Measurements from ENCODE around the gene POR. TPM values are rescaled to one million over a fixed set of nuclear protein-coding genes. Genes with fewer than 3 reads are reported as not detected.
A peak's percentile ranks its signal among the peaks of the same experiment; 100 is the strongest.

The POR gene
- polyA plus RNA-seq, 4 donors = 80.5 to 461 (median 262) TPM

DNA sequence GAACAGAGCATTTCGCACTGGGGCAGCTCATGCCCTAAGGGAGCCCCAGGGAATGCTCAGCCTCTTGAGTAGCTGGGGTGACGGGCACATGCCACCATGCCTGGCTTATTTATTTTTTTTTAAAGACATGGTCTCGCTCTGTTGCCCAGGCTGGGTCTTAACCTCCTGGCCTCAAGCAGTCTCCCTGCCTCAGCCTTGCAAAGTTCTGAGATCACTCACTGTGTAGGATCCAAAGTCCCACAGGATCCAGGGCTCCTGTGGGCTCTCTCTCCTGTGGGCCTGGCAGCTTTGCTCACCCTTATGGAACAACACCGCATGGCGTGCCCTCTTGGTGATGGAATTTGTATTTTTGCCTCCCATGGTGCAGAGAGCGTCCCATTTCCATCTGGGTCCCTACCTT, 45.4 kb downstream of the POR start:
- H3K4me3 ChIP-seq (ENCODE audit: low read depth in 1 of 3, low read length in 3 of 3) = no peak overlapping the region
- 95 to 99% (median 98%) methylated on average over 6 of the region's 6 CpGs for WGBS, 3 donors
- H3K9me3 ChIP-seq (ENCODE audit: control insufficient read depth in 2 of 2, insufficient read depth in 1 of 2, low read depth in 1 of 2, low read length in 1 of 2) = peaks cover 0 to 5% of the 10 kb centered on the region in 2 donors
- no peak for FAIRE-seq
- no peak overlapping the region for H3K27ac ChIP-seq (ENCODE audit: low read depth in 1 of 3, low read length in 2 of 3)
- H3K27me3 ChIP-seq (ENCODE audit: control insufficient read depth in 3 of 3, insufficient read depth in 3 of 3, low read length in 3 of 3) = no peaks in the 10 kb centered on the region
- H3K4me1 ChIP-seq (ENCODE audit: control insufficient read depth in 3 of 3, insufficient read depth in 2 of 3, low read depth in 1 of 3, low read length in 2 of 3) = peaks cover 0 to 22% (median 10%) of the 10 kb centered on the region in 3 donors
- no peak for DNase-seq
- H3K36me3 ChIP-seq (ENCODE audit: control insufficient read depth in 3 of 3, insufficient read depth in 2 of 3, low read depth in 1 of 3, low read length in 3 of 3) = peaks cover 5 to 65% (median 19%) of the 10 kb centered on the region in 3 donors

GRCh38 chr7:75961218-75961617, 46.3 kb downstream of the POR start:
- Histone ChIP-seq H3K27ac (ENCODE audit: low read depth in 1 of 3, low read length in 2 of 3) (no peak overlapping the region), H3K4me1 (ENCODE audit: control insufficient read depth in 3 of 3, insufficient read depth in 2 of 3, low read depth in 1 of 3, low read length in 2 of 3) (peaks cover 3 to 21% (median 10%) of the 10 kb centered on the region in 3 donors), H3K9me3 (ENCODE audit: control insufficient read depth in 2 of 2, insufficient read depth in 1 of 2, low read depth in 1 of 2, low read length in 1 of 2) (peaks cover 0 to 3% of the 10 kb centered on the region in 2 donors), H3K36me3 (ENCODE audit: control insufficient read depth in 3 of 3, insufficient read depth in 2 of 3, low read depth in 1 of 3, low read length in 3 of 3) (peaks cover 5 to 66% (median 21%) of the 10 kb centered on the region in 3 donors), H3K27me3 (ENCODE audit: control insufficient read depth in 3 of 3, insufficient read depth in 3 of 3, low read length in 3 of 3) (no peaks in the 10 kb centered on the region), H3K4me3 (ENCODE audit: low read depth in 1 of 3, low read length in 3 of 3) (no peak overlapping the region)
- FAIRE-seq (no peak), DNase-seq (no peak)
- 95 to 96% (median 96%) methylated on average over 7 of the region's 7 CpGs for WGBS, 3 donors

- Histone ChIP-seq H3K27me3 (ENCODE audit: control insufficient read depth in 3 of 3, insufficient read depth in 3 of 3, low read length in 3 of 3) (no peaks in the 10 kb centered on the region), H3K36me3 (ENCODE audit: control insufficient read depth in 3 of 3, insufficient read depth in 2 of 3, low read depth in 1 of 3, low read length in 3 of 3) (peaks cover 2 to 69% (median 23%) of the 10 kb centered on the region in 3 donors), H3K9me3 (ENCODE audit: control insufficient read depth in 2 of 2, insufficient read depth in 1 of 2, low read depth in 1 of 2, low read length in 1 of 2) (no peaks in the 10 kb centered on the region), H3K4me1 (ENCODE audit: control insufficient read depth in 3 of 3, insufficient read depth in 2 of 3, low read depth in 1 of 3, low read length in 2 of 3) (peaks cover 3 to 10% (median 6%) of the 10 kb centered on the region in 3 donors), H3K27ac (ENCODE audit: low read depth in 1 of 3, low read length in 2 of 3) (peak overlapping the region in 1 of 3 donors; percentile 64), H3K4me3 (ENCODE audit: low read depth in 1 of 3, low read length in 3 of 3) (no peak overlapping the region)
- no peak for FAIRE-seq
- DNase-seq = no peak
- 63 to 85% (median 81%) methylated on average over 18 of the region's 18 CpGs for WGBS, 3 donors
These were observed 47.8 kb downstream of the POR start for GRCh38 chr7:75962607-75963380.

GRCh38 chr7:75963381-75963995, 48.5 kb downstream of the POR start:
- 80 to 92% (median 90%) methylated on average over 9 of the region's 9 CpGs for WGBS, 3 donors
- FAIRE-seq = no peak
- H3K27ac ChIP-seq (ENCODE audit: low read depth in 1 of 3, low read length in 2 of 3) = peak overlapping the region in 1 of 3 donors; percentile 64
- H3K4me3 ChIP-seq (ENCODE audit: low read depth in 1 of 3, low read length in 3 of 3) = no peak overlapping the region
- no peak for DNase-seq
- H3K27me3 ChIP-seq (ENCODE audit: control insufficient read depth in 3 of 3, insufficient read depth in 3 of 3, low read length in 3 of 3) = no peaks in the 10 kb centered on the region
- no peaks in the 10 kb centered on the region for H3K9me3 ChIP-seq (ENCODE audit: control insufficient read depth in 2 of 2, insufficient read depth in 1 of 2, low read depth in 1 of 2, low read length in 1 of 2)
- H3K36me3 ChIP-seq (ENCODE audit: control insufficient read depth in 3 of 3, insufficient read depth in 2 of 3, low read depth in 1 of 3, low read length in 3 of 3) = peaks cover 0 to 69% (median 27%) of the 10 kb centered on the region in 3 donors
- peaks cover 3 to 8% (median 6%) of the 10 kb centered on the region in 3 donors for H3K4me1 ChIP-seq (ENCODE audit: control insufficient read depth in 3 of 3, insufficient read depth in 2 of 3, low read depth in 1 of 3, low read length in 2 of 3)

DNA sequence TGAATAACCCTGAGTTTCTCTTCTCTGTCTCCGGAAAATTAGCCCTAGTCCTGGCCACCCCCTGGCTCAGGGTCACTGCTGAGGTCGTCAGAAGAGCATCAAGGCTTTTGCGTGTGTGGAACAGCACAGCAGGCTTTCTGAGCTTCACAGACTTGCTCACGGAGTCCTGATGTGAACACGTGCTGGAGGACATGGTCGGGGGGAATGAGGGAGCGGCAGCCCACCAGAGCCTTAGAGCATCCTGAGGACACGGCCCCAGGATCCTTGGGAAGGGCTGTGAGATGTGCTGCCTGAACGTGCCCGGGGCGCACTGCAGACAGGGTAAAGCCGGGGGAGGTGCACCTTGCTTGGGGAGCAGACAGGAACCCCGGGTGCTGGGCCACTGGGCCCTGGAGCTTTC, 50.7 kb downstream of the POR start:
- WGBS, 3 donors = 70 to 86% (median 77%) methylated on average over 13 of the region's 13 CpGs
- no peaks in the 10 kb centered on the region for H3K9me3 ChIP-seq (ENCODE audit: control insufficient read depth in 2 of 2, insufficient read depth in 1 of 2, low read depth in 1 of 2, low read length in 1 of 2)
- H3K27ac ChIP-seq (ENCODE audit: low read depth in 1 of 3, low read length in 2 of 3) = peak overlapping the region in 1 of 3 donors; percentile 90
- peaks cover 0 to 72% (median 25%) of the 10 kb centered on the region in 3 donors for H3K36me3 ChIP-seq (ENCODE audit: control insufficient read depth in 3 of 3, insufficient read depth in 2 of 3, low read depth in 1 of 3, low read length in 3 of 3)
- DNase-seq (no peak), FAIRE-seq (no peak)
- H3K4me3 ChIP-seq (ENCODE audit: low read depth in 1 of 3, low read length in 3 of 3) = no peak overlapping the region
- peaks cover 0 to 7% (median 3%) of the 10 kb centered on the region in 3 donors for H3K4me1 ChIP-seq (ENCODE audit: control insufficient read depth in 3 of 3, insufficient read depth in 2 of 3, low read depth in 1 of 3, low read length in 2 of 3)
- no peaks in the 10 kb centered on the region for H3K27me3 ChIP-seq (ENCODE audit: control insufficient read depth in 3 of 3, insufficient read depth in 3 of 3, low read length in 3 of 3)

DNA sequence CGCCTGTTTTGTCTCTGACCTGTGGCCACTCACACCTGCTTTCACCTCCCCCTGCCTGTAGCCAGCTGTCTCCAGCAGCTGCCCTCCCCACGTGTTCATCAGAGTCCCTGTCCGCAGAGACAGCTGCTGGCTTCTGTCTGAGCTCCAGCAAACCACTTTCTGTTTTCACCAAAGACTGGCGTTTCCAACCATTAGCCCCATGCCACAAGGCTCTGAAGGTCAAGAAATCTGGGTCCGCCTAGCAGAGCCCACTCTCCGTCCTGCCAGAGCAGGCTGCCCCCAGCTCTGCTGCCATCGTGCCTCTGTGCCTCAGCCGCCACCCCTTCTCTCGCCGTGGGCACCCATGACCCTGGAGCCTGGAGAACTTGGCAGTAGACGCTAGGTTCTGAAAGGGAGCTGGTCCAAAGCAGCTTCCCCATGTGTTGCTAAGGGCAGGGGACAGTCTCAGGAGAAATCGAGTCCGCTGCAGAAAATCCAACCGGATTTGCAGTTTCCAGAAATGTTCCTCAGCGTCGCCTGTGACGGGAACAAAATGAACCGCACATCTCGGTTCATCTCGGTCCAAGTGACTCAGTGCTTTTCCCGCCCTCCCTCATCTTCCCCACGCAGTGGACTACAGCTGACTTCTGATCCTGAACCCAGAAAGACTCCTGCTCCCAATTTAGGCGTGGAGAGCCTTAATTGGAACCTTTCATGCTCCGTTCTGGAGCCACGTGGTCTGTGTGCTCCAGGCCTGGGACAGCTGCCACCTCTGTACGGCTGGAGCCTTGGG, 51.4 kb downstream of the POR start:
- Histone ChIP-seq H3K4me3 (ENCODE audit: low read depth in 1 of 3, low read length in 3 of 3) (no peak overlapping the region), H3K27ac (ENCODE audit: low read depth in 1 of 3, low read length in 2 of 3) (peak overlapping the region in 1 of 3 donors; percentile 90), H3K9me3 (ENCODE audit: control insufficient read depth in 2 of 2, insufficient read depth in 1 of 2, low read depth in 1 of 2, low read length in 1 of 2) (no peaks in the 10 kb centered on the region), H3K36me3 (ENCODE audit: control insufficient read depth in 3 of 3, insufficient read depth in 2 of 3, low read depth in 1 of 3, low read length in 3 of 3) (peaks cover 0 to 67% (median 23%) of the 10 kb centered on the region in 3 donors), H3K27me3 (ENCODE audit: control insufficient read depth in 3 of 3, insufficient read depth in 3 of 3, low read length in 3 of 3) (no peaks in the 10 kb centered on the region), H3K4me1 (ENCODE audit: control insufficient read depth in 3 of 3, insufficient read depth in 2 of 3, low read depth in 1 of 3, low read length in 2 of 3) (peaks cover 0 to 7% (median 3%) of the 10 kb centered on the region in 3 donors)
- WGBS, 3 donors = 66 to 73% (median 70%) methylated on average over 26 of the region's 26 CpGs
- DNase-seq (no peak), FAIRE-seq (no peak)

DNA sequence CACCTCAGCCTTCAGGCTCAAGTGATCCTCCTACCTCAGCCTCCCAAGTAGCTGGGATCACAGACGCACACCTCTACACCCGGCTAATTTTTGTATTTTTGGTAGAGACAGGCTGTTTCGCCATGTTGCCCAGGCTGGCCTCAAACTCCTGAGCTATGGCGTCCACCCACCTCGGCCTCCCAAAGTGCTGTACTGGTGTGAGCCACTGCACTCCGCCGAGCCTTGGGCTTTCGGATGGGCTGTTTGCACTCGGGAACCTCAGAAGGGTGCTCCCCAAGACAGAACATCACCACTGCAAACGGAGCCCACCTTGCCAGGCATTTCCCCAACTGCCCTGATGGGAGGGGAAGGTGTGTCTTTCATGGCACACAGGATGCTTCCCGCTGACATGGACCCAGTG, 52.1 kb downstream of the POR start:
- Histone ChIP-seq H3K27ac (ENCODE audit: low read depth in 1 of 3, low read length in 2 of 3) (peak overlapping the region in 2 of 3 donors; percentile 38 to 56), H3K4me1 (ENCODE audit: control insufficient read depth in 3 of 3, insufficient read depth in 2 of 3, low read depth in 1 of 3, low read length in 2 of 3) (peaks cover 0 to 7% (median 3%) of the 10 kb centered on the region in 3 donors), H3K9me3 (ENCODE audit: control insufficient read depth in 2 of 2, insufficient read depth in 1 of 2, low read depth in 1 of 2, low read length in 1 of 2) (no peaks in the 10 kb centered on the region), H3K27me3 (ENCODE audit: control insufficient read depth in 3 of 3, insufficient read depth in 3 of 3, low read length in 3 of 3) (no peaks in the 10 kb centered on the region), H3K4me3 (ENCODE audit: low read depth in 1 of 3, low read length in 3 of 3) (no peak overlapping the region), H3K36me3 (ENCODE audit: control insufficient read depth in 3 of 3, insufficient read depth in 2 of 3, low read depth in 1 of 3, low read length in 3 of 3) (peaks cover 0 to 65% (median 25%) of the 10 kb centered on the region in 3 donors)
- WGBS, 3 donors = 89 to 96% (median 93%) methylated on average over 11 of the region's 11 CpGs
- DNase-seq (no peak), FAIRE-seq (no peak)

GRCh38 chr7:75967487-75967997, 52.6 kb downstream of the POR start:
- H3K36me3 ChIP-seq (ENCODE audit: control insufficient read depth in 3 of 3, insufficient read depth in 2 of 3, low read depth in 1 of 3, low read length in 3 of 3) = peaks cover 0 to 65% (median 28%) of the 10 kb centered on the region in 3 donors
- WGBS, 3 donors = 47 to 77% (median 66%) methylated on average over 13 of the region's 13 CpGs
- H3K4me3 ChIP-seq (ENCODE audit: low read depth in 1 of 3, low read length in 3 of 3) = no peak overlapping the region
- DNase-seq (no peak), FAIRE-seq (no peak)
- peaks cover 0 to 7% (median 3%) of the 10 kb centered on the region in 3 donors for H3K4me1 ChIP-seq (ENCODE audit: control insufficient read depth in 3 of 3, insufficient read depth in 2 of 3, low read depth in 1 of 3, low read length in 2 of 3)
- H3K27ac ChIP-seq (ENCODE audit: low read depth in 1 of 3, low read length in 2 of 3) = peak overlapping the region in 2 of 3 donors; percentile 38 to 56
- no peaks in the 10 kb centered on the region for H3K9me3 ChIP-seq (ENCODE audit: control insufficient read depth in 2 of 2, insufficient read depth in 1 of 2, low read depth in 1 of 2, low read length in 1 of 2)
- no peaks in the 10 kb centered on the region for H3K27me3 ChIP-seq (ENCODE audit: control insufficient read depth in 3 of 3, insufficient read depth in 3 of 3, low read length in 3 of 3)

Measured in small intestine (tissue), 7 donors.